GM19238 (cell line): ENCODE results near the gene ZGLP1.

Experiments used
- DNase-seq: peaks from one replicate; pipeline ENCODE4 v3.0.0; 2011; ENCODE audit warnings: low spot score; ENCODE audit not compliant: insufficient read length

Gene ZGLP1

DNA sequence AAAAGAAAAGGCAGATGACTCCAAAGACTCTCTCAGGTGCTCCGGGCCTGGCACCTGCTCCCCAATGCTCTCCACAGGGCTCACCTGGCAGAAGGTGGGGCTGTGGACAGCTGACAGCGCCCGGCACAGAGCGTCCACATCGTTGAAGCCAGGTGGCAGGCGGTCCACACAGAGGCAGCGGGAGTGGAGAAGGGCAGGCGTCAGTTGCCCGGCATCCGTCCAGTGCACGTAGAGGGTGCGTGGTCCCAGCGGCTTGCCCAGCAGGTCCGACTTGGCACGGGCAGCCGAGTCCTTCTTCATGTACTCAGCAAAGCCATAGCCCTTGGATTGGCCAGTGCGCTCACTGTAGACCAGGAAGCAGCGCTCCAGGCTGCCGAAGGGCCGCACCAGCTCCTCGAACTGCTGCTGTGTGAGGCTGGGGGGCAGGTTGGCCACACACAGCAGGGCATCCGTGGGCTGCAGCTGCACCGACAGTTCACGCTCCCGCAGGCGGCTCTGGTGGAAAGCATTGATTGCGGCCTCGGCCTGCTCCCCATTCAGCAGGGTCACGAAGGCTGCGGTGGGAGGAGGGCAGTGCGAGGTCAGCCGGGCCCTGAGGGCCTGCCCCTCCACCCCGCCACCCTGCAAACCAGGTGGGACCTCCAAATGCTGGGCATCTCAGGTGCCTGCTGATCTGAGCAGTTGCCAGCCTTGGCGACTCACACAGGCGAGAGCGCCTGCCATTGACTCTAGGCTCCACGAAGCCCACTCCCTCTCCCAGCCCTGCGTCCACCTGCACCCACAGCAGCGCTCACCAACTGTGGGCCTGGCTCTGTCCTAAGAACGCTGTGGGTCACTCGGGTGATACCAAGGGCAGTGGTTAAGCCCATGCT is 19.2 kb upstream of the ZGLP1 start:
- no peak for DNase-seq

DNA sequence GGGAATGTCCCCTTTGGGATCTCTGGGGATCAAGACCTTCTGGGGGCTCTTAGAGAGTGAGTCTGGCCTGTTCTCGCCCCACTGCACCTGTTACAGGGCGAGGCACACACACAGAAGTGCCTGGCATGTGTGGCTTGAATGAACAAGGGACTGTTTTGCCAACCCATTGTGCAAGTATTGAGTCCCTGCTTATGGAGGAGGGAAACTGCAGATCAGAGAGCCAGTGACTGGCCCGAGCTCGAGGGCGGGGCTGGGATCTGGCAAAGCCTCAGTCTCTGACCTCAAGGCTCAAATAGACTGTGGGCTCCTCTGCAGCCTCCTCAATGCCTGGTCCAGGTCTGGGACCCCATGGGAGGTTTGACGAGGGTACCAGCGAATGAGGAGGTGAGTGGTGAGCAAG is 18.2 kb upstream of the ZGLP1 start:
- DNase-seq: no peak

DNA sequence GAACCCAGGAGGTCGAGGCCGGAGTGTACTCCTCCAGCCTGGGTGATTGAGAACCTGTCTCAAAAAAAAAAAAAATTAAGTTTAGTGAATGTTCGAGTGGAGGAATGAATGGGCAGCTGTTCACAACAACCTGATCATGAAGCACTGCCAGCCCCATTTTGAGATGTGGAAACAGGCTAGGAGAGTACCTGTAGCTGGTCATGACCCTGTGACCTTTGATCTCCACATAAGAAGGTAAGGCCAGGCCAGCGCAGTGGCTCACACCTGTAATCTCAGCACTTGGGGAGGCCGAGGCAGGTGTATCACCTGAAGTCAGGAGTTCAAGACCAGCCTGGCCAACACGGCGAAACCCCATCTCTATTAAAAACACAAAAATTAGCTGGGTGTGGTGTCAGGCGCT is 16.1 kb upstream of the ZGLP1 start:
- DNase-seq: no peak

DNA sequence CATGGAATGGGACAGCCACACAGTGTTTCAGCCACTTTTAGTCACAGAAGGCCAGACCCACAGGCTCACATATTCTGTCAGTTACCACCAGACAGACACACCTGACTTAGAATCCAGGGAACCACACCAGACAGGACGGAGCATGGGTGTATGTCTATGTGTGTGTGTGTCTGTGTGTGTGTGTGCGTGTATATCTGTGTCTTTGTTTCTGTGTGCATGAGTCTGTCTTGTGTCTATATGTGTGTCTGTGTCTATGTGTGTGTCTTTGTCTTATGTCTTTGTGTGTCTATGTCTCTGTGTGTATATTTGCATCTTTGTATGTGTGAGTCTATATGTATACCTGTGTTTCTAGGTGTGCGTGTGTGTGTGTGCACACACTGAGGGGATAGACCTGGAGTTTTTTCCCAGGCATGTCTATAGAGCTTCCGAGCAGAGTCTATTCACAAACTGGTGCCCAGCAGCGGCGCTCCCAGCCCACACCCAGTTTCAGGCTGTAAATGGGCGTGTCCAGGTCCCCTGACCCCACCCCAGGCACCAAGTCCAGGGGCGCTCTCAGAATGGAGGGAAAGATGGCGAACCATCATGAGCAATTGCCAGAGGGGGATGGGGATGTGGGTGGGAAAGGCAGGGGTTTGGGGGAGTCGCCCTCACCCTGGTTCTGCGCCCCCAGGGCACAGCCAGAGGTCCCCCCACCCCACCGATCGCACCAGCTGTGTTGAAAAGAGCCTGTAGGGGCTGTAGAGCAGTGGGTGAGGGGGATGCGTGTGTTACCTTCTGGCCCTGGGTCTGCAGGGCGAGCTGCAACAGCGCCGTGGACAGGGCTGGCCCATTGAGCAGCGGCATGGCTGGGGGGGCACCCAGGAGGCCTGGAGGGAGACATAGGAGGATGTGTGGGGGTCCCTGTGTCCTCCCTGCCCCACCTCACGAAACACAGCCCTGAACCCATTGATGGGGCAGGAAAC is 12.5 kb upstream of the ZGLP1 start:
- DNase-seq: no peak

DNA sequence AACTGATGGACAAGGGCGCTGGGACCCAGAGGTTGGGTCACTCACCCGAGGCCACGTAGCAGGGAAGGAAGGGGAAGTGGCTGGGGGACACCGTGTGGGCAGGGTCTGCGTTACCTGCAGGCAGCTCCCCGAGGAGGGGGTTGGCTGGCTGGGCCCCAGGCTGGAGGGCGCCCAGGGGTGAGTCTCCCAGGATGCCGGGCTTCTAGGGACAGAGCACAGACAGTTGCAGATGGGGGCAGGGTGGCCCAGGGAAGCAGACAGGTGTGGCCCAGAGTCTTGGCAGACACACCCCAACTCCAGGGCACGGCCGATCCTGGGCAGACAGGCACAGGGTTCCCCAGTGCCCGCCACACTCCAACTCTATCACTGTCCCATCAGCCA is 11.8 kb upstream of the ZGLP1 start:
- DNase-seq: no peak

DNA sequence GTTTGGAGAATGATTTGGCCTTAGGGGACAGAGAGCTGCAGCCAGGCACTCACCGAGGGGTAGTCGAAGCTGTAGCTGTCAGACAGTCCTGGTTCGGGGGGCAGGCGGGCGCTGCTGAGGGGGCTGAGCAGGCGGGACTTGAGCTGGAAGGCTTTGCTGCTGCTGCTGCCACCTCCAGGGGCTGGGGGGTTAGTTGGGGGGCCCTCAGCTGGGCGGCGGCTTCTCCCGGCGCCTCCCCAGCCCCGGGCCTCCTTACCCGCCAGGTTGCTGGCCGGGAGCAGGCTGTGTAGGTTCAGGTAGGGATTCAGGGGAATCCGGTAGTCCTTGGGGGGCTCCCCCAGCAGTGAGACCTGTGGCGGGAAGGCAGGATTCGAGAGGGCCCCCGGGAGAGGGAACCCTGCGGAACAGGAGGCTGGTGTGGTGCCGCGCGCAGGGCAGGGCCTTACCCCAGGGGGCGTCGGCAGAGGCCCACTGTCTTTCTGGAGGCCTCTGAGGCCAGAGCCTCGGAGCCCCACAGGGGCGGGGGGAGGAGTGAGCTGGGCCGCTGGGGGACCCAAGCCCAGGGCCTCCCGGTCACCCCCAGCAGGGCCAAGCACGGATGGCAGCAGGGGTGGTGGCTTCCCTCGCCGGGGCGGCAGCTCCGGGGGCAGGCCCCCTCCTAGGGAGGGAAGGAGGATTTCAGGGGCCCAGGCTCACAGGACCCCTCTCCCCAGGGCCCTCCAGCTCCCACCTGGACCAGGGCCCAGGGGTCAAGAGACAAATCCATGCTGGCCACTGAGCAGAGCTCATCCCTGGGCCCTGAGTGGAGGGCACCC is 11.2 kb upstream of the ZGLP1 start:
- DNase-seq: no peak

DNA sequence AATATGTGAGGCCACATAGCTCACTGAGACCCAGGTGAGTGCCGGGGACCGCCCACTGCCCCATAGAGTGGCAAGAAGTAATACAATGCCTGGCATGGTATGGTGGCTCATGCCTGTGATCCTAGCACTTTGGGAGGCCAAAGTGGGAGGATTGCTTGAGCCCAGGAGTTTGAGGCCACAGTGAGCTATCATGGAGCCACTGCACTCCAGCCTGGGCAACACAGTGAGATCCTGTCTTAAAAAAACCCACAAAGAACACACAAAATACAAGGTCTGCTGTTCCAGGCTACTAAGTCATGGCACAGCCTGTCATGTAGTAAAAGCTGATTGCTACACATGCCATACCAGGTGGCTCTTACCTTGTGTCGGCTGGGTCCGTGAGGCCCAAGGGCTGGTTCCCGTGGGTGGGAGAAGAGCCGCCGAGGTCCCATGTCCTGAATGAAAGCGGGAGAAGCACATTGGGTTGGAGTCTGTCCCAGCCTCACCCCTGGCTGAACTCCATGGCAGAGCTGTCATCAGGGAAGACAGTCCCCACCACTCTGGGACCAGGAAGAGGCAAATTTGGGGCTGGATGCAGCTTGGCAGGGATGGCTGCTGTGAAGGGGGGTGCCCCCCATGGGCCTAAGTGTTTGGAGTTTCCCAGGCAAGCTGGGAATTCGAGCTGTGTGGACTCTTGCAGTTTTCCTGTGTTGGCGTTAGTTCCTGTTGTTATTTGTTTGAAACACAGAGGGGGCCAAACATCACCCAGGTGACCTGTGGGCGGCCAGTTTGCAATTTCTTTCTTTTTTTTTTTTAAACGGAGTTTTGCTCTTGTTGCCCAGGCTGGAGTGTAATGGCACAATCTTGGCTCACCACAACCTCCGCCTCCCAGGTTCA is 9.4 kb upstream of the ZGLP1 start:
- no peak for DNase-seq

DNA sequence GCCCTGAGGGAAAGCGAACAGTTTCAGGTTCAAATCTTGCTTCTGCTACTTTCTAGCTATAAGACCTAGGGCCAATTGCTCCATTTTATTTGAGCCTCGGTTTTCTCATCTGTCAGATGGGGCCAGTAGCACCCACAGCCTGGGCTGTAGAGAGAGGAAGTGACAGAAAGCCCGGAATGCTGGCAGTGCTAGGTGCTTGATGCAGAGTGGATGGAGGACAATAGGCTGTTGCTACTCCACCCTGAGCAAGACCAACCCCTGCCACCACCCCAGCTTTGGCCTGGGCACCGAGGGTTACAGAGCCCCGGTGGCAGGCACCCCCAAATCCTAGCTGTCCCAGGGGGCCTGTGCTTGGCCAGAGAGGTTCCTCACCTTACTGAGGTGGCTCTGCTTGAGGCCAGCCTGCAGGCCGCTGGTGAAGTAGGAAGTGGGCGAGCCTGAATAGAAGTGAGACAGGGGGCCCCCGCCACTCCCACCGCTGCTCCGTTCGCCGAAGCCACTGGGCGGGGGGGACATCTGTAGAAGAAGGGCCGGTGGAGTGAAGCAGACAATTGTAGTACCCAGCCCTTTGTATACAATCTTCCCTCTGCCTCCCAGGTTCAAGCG is 8.3 kb upstream of the ZGLP1 start:
- DNase-seq: no peak

DNA sequence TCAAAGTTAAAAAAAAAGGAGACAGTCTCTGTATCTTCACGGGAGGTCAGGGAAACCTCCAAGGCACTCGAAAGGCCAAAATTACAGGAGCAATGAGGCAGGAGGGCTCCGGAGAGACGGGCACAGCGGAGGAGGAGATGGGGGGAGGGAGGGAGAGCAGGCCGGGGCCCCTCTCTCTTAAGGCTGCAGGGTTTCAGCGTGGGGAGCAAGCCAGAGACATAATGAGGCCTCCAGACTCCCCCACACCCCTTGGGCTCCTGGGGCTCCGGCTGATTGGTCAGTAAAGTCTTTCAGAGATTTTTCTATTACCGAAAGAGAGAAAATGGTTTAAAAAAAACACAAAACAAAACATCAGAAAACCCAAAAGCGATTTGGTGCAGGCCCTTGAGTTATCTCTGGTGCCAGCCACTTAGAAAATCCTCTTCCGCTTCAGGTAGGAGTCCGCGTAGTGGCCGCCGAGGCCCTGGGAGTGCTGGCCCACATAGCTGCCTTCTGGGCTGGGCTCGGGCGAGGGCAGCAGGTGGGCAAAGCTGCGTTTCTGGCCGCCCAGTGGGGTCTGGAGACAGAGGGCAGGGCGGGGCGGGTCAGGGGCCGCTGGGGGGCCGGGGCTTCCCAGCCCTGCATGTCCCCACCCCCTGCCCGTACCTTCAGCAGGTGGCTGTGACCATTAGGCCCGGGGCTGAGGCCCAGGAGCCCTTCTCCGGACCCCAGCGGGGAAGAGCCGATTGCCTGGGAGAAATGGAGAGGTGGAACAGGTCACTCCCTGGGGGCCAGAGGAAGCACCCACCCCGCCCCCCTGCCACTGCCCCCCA is 7.6 kb upstream of the ZGLP1 start:
- DNase-seq: no peak

DNA sequence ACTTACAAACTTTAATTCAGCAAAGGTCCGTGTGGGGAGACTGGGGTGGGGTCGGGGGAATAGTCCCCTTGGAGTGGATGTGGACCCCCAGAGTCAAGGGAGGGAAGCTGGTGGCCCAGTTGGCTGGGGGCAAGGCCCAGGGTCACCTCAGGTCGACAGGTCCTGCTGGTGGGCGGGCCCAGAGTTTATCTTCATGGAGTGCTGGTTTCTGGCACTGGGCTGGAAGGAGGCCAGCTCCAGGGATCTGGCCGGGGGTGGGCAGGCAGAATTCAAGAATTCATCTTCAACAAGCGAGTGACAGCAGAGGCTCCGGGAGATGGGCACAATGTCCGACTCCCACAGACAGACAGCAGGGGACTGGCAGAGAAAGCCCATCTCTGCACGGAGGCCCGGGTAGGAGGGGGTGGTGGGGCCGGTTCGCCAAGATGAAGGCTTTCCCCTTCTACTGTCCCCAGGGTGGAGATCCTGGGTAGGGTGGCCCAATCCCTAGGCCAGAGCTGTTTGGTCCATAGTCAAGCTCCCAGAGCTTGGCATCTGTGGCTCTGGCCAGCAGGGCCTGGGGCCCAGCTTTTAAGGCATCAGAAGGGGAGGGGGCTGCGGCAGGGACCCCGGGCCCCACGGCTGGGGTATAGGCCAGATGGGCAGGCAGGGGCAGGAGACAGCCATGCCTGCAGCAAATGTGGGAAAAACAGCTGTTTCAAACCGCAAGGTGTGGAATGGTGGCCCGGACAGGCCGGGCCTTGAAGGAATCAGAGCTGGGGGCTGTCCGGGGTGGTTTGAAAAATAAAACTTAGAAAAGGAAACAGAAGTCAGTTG is 6.8 kb upstream of the ZGLP1 start:
- no peak for DNase-seq

DNA sequence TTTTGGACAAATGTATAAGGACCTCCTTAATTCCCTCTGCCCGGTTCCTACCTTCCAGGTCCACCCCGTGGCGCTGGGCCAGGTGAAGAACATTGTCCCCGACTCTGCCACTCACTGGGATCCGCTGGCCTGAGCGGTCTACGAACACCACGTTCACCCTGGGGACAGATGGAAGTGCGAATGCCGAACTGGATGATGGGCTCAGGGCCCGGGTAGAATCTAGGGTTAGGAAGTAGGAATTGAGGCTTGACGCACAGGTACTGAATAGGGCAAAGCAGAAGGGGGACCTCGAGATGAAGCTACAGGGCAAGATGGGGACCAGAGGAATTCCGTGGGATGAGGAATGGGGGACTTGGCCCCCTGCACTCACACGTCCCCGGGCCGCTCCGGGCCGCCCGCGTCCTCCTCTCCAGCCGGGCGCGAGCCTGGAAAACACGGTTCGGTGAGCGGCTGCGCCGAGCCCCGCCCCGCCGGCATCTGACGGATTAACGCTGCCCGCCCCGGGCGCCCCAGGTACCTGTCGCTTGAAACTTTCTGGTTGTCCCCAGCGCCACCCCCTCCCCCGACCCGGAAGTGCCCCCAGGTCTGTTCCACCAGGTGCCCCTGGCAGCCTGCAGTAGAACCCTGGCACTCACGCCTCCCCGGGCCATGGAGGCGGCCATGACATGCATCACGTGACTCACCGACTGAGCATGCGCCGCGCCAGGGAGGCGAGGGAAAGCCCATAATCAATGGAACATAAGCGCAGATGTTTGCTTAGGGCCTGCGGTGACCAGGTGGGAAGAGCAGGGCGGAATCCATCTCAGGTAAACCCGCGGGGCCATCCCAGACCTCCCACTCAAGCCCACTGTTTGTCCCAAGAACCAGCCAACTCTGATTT is 6.0 kb upstream of the ZGLP1 start, which contains the start of gene FDX2:
Gene FDX2, minus strand, starts transcription at position 681 of the 880 bp plus-strand sequence. Its CDS starts 19 bp downstream, at position 662.
- peak; percentile 95 for DNase-seq

DNA sequence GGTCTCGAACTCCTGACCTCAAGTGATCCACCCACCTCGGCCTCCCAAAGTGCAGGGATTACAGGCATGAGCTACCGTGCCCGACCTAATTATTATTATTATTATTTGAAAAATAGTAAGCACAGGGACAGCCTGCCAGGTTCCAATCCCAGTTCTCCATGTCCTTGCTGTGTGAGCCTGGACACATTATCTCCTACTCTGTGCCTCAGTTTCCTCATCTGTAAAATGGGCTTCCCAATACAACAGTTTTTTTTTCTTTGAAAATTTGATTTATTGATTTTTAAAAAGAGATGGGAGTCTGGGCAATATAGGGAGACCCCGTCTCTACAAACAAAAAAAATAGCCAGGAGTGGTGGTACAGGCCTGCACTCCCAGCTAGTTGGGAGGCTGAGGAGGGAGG is 3.3 kb downstream of the ZGLP1 start:
- DNase-seq: no peak

DNA sequence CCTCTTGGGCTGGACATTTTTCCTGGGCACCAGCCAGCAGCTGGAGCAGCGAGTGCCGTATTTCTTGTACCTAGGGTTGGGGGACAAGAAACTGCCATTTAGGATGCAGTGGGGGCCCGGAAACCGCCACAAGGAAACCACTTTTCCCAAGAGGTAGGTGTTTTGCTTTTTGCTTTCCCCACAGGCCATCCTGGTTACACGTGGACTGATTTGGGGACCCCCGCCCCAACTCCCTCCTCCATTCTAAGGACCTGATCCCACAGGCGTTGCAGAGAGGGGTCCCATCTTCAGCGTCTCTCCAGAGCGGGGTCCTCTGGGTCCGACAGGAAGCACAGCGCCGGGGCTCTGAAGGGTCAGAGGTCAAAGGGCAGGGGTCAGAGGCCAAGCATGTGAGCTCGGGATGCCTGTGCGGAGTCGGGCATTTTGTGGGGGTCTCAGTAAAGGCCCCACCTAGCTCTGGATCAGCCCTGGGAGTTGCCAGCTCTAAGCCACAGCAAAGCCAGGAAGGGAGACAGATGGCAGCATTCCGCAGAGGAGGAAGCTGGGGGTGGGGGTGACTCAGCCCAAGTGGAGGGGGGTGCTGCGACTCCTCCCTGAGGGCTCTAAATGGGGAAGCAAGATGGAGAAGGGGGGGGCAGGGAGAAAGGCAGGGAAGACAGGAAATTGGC is 4.3 kb downstream of the ZGLP1 start:
- no peak for DNase-seq

DNA sequence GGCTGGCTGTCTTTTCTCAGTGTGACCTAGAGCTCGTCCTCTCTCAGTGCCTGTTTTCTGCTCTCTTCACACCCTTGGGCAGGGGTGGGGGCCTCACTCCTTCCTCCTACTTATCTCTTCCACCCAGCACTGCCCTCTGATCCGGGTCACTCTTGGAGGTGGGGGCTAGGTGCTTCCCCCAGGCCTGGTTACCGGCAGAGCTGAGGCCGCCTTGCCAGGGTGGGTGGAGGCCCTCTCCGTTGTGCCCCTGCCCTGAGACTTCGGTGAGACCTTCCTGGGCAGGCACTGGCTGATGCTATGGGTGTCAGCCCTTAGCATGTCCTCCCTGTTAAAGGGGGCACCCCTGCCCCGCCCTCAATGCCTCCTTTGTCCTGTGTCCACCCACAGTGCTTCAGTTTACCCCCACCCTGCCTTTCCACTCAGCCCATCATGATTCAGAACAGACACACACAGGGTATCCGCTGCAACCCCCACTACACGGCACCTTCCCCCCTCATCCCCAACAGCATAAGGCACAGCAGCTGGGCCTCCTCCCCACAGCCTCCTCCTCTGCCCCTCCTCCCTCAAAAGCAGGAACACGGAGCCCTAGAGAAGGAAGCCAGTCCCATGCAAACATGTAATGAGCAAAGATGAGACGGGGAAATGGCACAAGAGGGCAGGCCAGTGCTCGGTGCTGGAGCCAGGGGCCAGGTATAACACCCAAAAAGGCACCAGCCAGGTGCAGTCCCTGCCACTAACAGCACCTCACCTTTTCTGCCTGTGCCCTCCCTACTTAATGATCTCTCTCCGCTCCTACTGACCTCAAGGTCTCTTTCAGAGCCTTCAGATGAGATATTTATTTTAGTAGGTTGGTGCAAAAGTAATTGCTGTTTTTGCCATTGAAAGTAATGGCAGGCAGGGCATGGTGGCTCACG is 9.8 kb downstream of the ZGLP1 start:
- DNase-seq: no peak

DNA sequence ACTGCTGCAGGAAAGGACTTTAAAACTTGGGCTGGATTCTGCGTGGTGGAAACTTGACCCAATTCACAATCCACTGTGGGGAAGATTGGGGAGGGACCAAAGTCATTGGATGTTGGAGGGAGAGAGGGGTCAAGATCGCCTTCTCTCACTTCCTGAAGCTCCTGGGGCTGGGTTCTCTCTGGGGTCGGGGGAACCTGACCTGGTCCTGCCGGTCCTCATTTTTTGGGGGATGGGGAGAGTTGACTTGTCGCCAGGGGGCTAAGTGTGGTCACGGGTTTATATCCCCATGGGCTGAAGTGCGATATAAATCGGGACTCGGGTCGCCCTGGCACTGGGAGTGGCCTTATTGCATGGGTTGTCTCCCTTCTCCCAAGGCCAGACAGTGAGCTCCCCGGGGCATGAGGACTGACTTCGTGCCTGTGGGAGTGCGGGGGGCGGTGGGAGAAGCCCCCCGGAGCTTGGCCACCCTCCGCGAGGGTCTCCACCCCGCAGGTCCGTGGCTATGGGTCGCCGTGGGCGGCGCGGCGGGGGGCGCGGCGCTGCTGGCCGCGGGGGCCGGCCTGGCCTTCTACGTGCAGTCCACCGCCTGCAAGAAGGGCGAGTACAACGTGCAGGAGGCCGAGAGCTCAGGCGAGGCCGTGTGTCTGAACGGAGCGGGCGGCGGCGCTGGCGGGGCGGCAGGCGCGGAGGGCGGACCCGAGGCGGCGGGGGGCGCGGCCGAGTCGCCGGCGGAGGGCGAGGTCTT is 13.6 kb downstream of the ZGLP1 start:
- DNase-seq: no peak
